Naive thymus-derived CD8-positive, alpha-beta T cell (primary cell): ENCODE measurements around the gene ZNF705A. TPM values are rescaled to one million over a fixed set of nuclear protein-coding genes. Genes with fewer than 3 reads are reported as not detected.
"Not testable (repeated sequence)": the region's sequence is repeated elsewhere in the genome, so short reads cannot be mapped to it uniquely, and the experiment has no call there.

Experiments
- ATAC-seq, 2 donors: fragments of 150-1000 bp; cut with Tn5 transposase in 1 of 2; sonication (Bioruptor Pico), chemical (Tn5 transposase) in 1 of 2; 1 replicate in 1 of 2; 2 replicates in 1 of 2; pipeline ENCODE4 v1.10.0; 2021; ENCODE audit warnings: mild to moderate bottlenecking in 2 of 2, moderate library complexity in 2 of 2
- POLR2A ChIA-PET: fragments of 350-600 bp; sonication (Branson Sonifier 250); formaldehyde crosslinking; loops from one replicate; lab custom pipeline; 2021; ENCODE audit warnings: antibody characterized with exemption; lab: Charles Lee
- DNase-seq, 10 donors: peaks; one replicate each; pipeline versions ENCODE4 v3.0.0 to v3.0.0-alpha.2; 2020 to 2022
- H3K27ac Mint-ChIP-seq, 10 donors: one replicate each; pipeline ENCODE4 v1.8.0; 2020 to 2022; ENCODE audit warnings: mild to moderate bottlenecking in 10 of 10, mixed read lengths in 10 of 10, moderate library complexity in 4 of 10, inconsistent platforms in 1 of 10
- H3K27me3 Mint-ChIP-seq, 5 donors: one replicate each; pipeline ENCODE4 v1.8.0; 2021 to 2022; ENCODE audit warnings: mixed read lengths in 5 of 5
- H3K36me3 Mint-ChIP-seq, 3 donors: one replicate each; pipeline ENCODE4 v1.8.0; 2020 to 2022; ENCODE audit warnings: mixed read lengths in 3 of 3, mild to moderate bottlenecking in 2 of 3, inconsistent platforms in 1 of 3
- H3K4me1 Mint-ChIP-seq, 4 donors: one replicate each; pipeline ENCODE4 v1.8.0; 2021 to 2022; ENCODE audit warnings: mixed read lengths in 4 of 4
- H3K4me3 Mint-ChIP-seq, 10 donors: one replicate each; pipeline ENCODE4 v1.8.0; 2020 to 2022; ENCODE audit warnings: mild to moderate bottlenecking in 10 of 10, mixed read lengths in 10 of 10, moderate library complexity in 6 of 10, inconsistent platforms in 1 of 10
- H3K9me3 Mint-ChIP-seq, 9 donors: one replicate each; pipeline ENCODE4 v1.8.0; 2020 to 2022; ENCODE audit warnings: mixed read lengths in 9 of 9, mild to moderate bottlenecking in 3 of 9, inconsistent platforms in 1 of 9, moderate library complexity in 1 of 9
- polyA plus RNA-seq, 3 donors: library from polyadenylated mRNA; unstranded; fragments of 300-500 nt; fragmentation: Illumina TruSeq; gene quantifications; one replicate each; pipeline ENCODE4 v1.2.3, GENCODE V29; 2021
- total RNA-seq, 8 experiments: library from RNA in 2 of 8; stranded (reverse) in 2 of 8; gene quantifications; one replicate each; pipeline ENCODE4 v1.2.3 and lab custom pipeline; 2021 to 2026

The ZNF705A gene
- total RNA-seq (not detected), polyA plus RNA-seq (not detected), total RNA-seq (lab: John Stamatoyannopoulos, UW) (0 to 0.26 (median 0) reads per million in 6 experiments)

DNA sequence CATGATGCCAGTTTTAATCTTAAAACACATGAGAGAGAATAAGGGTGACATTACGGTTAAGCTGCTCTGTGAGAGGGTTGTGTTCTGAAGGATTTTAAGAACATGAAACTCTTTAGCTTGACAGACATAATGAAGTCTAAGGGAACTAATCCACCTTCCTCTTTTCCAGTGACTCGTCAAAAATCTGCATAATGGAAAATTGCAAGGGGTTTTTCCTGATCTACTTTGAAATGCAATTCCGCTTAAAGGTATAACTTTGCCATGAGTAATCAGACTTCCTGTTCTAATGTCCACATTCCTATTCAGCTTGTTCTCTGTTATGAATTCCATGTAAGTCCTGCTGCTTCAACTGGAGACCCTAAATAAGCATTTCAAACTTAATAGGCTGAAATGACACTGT is at the start of gene ZNF705A:
Gene ZNF705A, plus strand, starts transcription at position 171 of the 400 bp plus-strand sequence. CDS start 15,611 bp downstream, outside the sequence.
- Mint-ChIP-seq H3K4me1 (peaks cover 9 to 29% (median 28%) of the 10 kb centered on the region in 4 donors), H3K27me3 (peaks cover 0 to 14% (median 0%) of the 10 kb centered on the region in 5 donors), H3K36me3 (no peaks in the 10 kb centered on the region), H3K4me3 (no peak within 1 kb of the TSS), H3K9me3 (no peaks in the 10 kb centered on the region), H3K27ac (no peak within 1 kb of the TSS)
- DNase-seq (no peak), ATAC-seq (no peak)
- POLR2A ChIA-PET = no interaction called here

DNA sequence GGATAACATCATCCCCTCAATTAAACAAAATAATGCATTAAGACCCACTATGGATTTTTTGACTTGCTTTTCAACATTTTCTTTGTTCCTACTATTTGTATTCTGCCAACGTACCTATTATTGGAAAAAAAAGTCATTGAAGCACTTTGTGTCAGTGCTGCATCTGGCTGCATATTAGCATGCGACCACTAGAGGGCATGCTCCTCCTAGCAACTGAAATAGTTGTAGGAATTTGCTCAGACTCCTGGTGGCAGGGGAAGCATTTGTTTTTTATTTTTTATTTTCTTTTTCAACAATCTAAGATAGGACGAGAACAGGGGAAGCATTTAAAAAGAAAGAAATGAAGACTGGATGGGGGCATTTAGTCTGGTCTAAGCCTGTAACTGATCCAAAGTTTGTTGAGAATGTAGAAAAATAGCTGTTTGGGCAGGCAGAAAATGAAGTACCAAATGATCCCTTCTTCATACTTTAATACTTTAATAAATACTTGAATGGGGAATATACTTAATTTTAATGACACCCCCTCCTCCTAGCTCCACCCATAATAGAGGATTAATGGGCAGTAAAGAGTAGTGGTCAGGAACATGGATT is 47.9 kb upstream of the ZNF705A start:
- peak overlapping the region in 1 of 10 donors; percentile 48 for H3K27ac Mint-ChIP-seq
- peaks cover 4 to 6% (median 5%) of the 10 kb centered on the region in 4 donors for H3K4me1 Mint-ChIP-seq
- POLR2A ChIA-PET = interaction anchor here (0.5 kb wide), 1 partner anchor 1420 kb away, joined by 4 read pairs; no protein-coding TSS in a partner anchor
- DNase-seq (peak; percentile 51 to 88 (median 76)), ATAC-seq (peak; percentile 80 to 91)
- peaks cover 0 to 2% (median 0%) of the 10 kb centered on the region in 9 donors for H3K9me3 Mint-ChIP-seq
- H3K27me3 Mint-ChIP-seq = no peaks in the 10 kb centered on the region
- peak overlapping the region in 1 of 10 donors; percentile 18 for H3K4me3 Mint-ChIP-seq
- peaks cover 5 to 30% (median 30%) of the 10 kb centered on the region in 3 donors for H3K36me3 Mint-ChIP-seq

DNA sequence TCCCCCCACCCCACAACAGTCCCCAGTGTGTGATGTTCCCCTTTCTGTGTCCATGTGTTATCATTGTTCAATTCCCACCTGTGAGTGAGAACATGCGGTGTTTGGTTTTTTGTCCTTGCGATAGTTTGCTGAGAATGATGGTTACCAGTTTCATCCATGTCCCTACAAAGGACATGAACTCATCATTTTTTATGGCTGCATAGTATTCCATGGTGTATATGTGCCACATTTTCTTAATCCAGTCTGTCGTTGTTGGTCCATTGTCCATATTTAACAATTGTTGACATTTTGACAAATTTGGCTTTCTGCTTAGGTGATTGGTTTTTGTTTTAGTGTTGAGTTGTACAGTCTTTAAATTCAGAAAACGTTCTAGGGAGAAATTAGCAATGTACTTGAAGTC is 43.7 kb upstream of the ZNF705A start:
- H3K27me3 Mint-ChIP-seq, ATAC-seq, DNase-seq, H3K27ac Mint-ChIP-seq, H3K4me1 Mint-ChIP-seq, POLR2A ChIA-PET, H3K9me3 Mint-ChIP-seq, H3K4me3 Mint-ChIP-seq: not testable (repeated sequence)
- H3K36me3 Mint-ChIP-seq = peaks cover 0 to 29% (median 17%) of the 10 kb centered on the region in 3 donors

DNA sequence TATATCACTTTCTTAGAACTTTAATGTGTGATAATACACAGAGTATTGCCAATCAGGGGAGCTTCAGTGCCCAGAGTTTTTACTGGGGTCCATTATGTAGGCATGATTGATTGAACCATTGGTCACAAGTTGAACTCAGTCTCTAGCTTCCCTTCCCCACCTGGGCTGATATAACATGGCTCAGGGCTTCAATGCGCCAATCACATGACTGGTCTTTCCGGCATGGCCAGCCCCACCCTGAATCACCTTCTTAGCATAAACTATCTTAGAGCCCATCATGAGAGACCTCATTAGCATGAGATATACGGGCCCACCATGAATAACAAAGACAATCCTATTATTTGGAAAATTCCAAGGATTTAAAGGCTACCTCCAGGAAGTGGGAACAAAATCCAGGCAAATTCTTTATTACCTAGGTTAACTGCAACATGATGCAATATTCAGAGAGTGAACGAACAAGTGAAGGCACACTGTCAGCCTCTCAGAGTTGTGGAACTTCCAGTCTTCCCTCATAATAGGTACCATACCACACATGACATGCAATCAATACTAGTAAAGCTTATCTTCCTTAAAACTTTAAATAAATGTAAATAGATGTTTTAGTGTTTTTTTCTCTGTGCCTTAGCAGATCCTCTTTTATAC is 36.6 kb upstream of the ZNF705A start:
- POLR2A ChIA-PET = no interaction called here
- Mint-ChIP-seq H3K9me3 (no peaks in the 10 kb centered on the region), H3K36me3 (peaks cover 0 to 40% (median 8%) of the 10 kb centered on the region in 3 donors), H3K4me1 (peaks cover 0 to 17% (median 8%) of the 10 kb centered on the region in 4 donors), H3K4me3 (no peak overlapping the region), H3K27me3 (no peaks in the 10 kb centered on the region), H3K27ac (no peak overlapping the region)
- ATAC-seq (no peak), DNase-seq (no peak)

DNA sequence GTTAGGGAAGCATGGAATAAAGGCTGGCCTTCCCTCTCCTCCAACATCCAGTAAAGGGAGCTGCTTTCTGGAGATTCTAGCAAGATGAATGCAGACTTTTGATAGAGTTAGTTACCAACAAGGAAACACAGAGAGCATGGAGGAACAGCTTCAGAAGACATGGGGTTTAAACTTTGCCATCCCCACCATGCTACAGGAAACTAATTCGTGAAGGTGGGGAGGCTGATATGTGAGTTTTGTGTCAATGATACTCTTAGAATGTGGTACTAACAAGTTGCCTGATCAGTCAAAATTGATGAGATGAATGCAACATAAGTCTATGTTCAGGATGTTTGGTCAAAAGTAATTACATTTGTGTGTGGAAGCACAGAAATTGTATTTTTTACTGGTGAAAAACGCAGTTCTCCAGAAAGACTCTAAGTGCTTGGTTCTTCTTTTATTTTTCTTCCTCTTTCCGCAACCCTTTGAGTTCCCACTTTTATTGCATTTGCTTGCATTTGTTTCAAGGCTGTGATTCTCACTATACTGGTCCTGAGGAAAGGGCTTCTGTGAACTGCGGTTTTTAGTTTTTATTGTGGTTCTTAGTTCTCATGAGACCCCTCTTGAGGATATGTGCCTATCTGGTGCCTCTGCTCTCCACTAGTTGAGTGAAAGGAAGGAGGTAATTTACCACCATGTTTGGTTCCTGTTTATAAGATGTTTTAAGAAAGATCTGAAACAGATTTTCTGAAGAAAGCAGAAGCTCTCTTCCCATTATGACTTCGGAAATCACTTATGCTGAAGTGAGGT is 33.5 kb upstream of the ZNF705A start, which contains the start of gene CLEC4A:
Gene CLEC4A, plus strand, starts transcription at position 494 of the 789 bp plus-strand sequence. Its CDS starts 262 bp downstream, at position 756.
- H3K4me1 Mint-ChIP-seq = peaks cover 15 to 38% (median 22%) of the 10 kb centered on the region in 4 donors
- H3K27ac Mint-ChIP-seq = peak within 1 kb of the TSS in 6 of 10 donors; percentile 14 to 71 (median 42)
- no peaks in the 10 kb centered on the region for H3K9me3 Mint-ChIP-seq
- POLR2A ChIA-PET = no interaction called here
- peaks cover 3 to 36% (median 5%) of the 10 kb centered on the region in 3 donors for H3K36me3 Mint-ChIP-seq
- H3K27me3 Mint-ChIP-seq = no peaks in the 10 kb centered on the region
- ATAC-seq (no peak), DNase-seq (no peak)
- H3K4me3 Mint-ChIP-seq = peak within 1 kb of the TSS in 2 of 10 donors; percentile 4 to 78

DNA sequence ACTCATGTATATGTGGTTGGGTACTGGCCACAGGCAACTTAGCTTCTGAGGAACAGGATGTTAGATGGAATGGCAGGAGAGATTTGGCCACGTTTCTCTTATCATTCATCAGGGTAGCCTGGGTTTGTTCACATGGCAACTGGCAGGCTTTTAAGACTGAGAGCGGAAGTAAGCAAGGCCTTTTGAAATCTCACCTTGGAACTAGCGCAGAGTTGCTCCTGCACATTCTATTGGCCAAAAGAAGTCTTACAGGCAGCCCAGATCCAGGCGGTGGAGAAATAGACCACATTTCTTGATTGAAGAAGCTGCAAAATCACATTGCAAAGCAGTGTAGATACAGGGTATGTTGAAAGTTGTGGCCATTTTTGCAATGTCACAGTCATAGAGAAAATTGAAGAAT is 29.7 kb upstream of the ZNF705A start:
- no peaks in the 10 kb centered on the region for H3K9me3 Mint-ChIP-seq
- peak overlapping the region in 5 of 10 donors; percentile 1 to 54 (median 11) for H3K4me3 Mint-ChIP-seq
- H3K27ac Mint-ChIP-seq = peak overlapping the region in 8 of 10 donors; percentile 3 to 89 (median 47)
- DNase-seq (peak in 5 of 10 donors; percentile 26 to 64 (median 47)), ATAC-seq (peak; percentile 87 to 97)
- POLR2A ChIA-PET = no interaction called here
- H3K4me1 Mint-ChIP-seq = peaks cover 8 to 37% (median 22%) of the 10 kb centered on the region in 4 donors
- H3K27me3 Mint-ChIP-seq = no peaks in the 10 kb centered on the region
- H3K36me3 Mint-ChIP-seq = peaks cover 3 to 46% (median 5%) of the 10 kb centered on the region in 3 donors

DNA sequence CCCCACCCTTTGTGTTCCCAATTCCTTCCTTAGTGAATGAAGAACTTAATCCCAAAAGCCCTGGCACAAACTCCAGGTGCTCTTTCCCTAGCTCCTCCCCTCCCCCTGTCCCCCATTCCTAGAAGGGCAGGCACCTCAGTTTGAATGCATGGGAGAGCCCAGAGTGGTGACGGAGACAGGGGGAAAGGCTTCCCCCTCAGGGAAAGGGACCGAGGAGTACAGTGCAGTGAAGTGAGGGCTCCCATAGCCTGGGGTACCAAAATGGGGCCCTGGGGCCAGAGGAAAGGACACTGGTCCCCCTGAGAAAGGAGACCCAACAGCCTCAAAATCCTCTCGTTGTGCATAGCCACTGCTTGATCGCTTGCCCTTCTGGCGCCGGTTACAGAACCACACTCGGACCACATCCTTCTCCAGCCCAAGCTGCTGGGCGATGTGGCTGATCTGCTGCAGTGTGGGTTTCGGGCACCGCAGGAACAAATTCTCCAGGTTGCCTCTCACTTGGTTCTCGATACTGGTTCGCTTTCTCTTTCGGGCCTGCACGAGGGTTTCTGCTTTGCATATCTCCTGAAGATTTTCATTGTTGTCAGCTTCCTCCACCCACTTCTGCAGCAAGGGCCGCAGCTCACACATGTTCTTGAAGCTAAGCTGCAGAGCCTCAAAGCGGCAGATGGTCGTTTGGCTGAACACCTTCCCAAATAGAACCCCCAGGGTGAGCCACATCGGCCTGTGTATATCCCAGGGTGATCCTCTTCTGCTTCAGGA is 23.0 kb upstream of the ZNF705A start:
- H3K4me1 Mint-ChIP-seq, POLR2A ChIA-PET, H3K27me3 Mint-ChIP-seq, DNase-seq, ATAC-seq, H3K9me3 Mint-ChIP-seq, H3K4me3 Mint-ChIP-seq: not testable (repeated sequence)
- H3K27ac Mint-ChIP-seq = peak overlapping the region in 1 of 10 donors; percentile 3
- peaks cover 7 to 54% (median 21%) of the 10 kb centered on the region in 3 donors for H3K36me3 Mint-ChIP-seq

DNA sequence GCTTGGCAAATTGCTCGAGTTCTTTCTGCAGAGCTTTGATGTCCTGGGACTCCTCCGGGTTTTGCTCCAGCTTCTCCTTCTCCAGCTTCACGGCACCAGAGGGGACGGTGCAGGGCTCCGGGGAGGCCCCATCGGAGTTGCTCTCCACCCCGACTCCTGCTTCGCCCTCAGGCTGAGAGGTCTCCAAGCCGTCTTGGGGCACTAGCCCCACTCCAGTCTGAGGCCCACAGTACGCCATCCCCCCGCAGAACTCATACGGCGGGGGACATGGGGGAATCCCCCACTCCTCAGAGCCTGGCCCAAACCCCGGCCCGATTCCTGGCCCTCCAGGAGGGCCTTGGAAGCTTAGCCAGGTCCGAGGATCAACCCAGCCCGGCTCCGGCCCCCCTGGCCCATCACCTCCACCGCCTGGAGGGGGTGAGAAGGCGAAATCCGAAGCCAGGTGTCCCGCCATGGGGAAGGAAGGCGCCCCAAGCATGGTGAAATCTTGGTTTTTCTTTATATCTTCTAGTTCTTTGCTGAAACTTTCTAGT is 22.4 kb upstream of the ZNF705A start:
- H3K27ac Mint-ChIP-seq, POLR2A ChIA-PET, H3K27me3 Mint-ChIP-seq: not testable (repeated sequence)

DNA sequence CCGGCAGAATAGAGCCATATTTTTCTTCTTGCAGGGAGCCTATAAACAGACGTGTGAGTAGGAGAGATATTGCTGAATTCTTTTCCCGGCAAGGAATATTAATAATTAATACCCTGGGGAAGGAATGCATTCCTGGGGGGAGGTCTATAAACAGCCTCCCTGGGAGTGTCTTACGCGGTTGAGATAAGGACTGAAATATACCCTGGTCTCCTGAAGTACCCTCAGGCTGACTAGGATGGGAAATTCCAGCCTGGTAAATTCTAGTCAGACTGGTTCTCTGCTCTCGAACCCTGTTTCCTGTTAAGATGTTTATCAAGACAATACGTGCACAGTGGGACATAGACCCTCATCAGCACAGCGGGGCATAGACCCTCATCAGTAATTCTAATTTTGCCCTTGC is 15.2 kb upstream of the ZNF705A start:
- H3K4me1 Mint-ChIP-seq, DNase-seq, H3K4me3 Mint-ChIP-seq, POLR2A ChIA-PET, ATAC-seq, H3K27ac Mint-ChIP-seq: not testable (repeated sequence)
- H3K36me3 Mint-ChIP-seq = peaks cover 13 to 43% (median 39%) of the 10 kb centered on the region in 3 donors
- H3K27me3 Mint-ChIP-seq = peaks cover 3 to 15% (median 7%) of the 10 kb centered on the region in 5 donors
- H3K9me3 Mint-ChIP-seq = peaks cover 0 to 13% (median 9%) of the 10 kb centered on the region in 9 donors

More for the DNA sequence above, 22.4 kb upstream of the ZNF705A start:
- not testable (repeated sequence) for DNase-seq, H3K4me3 Mint-ChIP-seq, H3K4me1 Mint-ChIP-seq, ATAC-seq, H3K9me3 Mint-ChIP-seq
- peaks cover 7 to 53% (median 21%) of the 10 kb centered on the region in 3 donors for H3K36me3 Mint-ChIP-seq

DNA sequence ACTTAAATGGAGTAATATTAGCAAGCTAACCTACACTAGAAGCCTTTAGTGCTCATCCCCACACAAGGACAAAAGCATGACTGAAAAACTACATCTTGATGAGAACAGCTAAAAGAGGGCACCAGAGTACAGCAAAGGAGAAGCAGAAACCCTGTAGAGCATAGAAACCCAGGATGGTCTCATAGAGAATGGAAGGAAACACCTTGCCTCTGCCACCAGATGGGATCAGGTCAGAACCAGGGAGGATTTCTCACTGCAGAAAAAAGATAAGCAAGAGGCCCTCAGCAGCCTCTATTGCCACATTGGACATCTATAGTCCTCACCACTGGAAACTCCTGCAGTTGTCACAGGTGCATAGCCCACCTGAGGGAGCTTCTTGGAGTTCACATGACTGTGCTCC is 13.6 kb upstream of the ZNF705A start:
- Mint-ChIP-seq H3K4me1 (no peaks in the 10 kb centered on the region), H3K36me3 (peaks cover 13 to 29% (median 29%) of the 10 kb centered on the region in 3 donors), H3K4me3 (no peak overlapping the region), H3K9me3 (peaks cover 0 to 13% (median 9%) of the 10 kb centered on the region in 9 donors), H3K27ac (no peak overlapping the region), H3K27me3 (peaks cover 3 to 15% (median 7%) of the 10 kb centered on the region in 5 donors)
- no peak for ATAC-seq
- POLR2A ChIA-PET = no interaction called here
- DNase-seq = no peak

DNA sequence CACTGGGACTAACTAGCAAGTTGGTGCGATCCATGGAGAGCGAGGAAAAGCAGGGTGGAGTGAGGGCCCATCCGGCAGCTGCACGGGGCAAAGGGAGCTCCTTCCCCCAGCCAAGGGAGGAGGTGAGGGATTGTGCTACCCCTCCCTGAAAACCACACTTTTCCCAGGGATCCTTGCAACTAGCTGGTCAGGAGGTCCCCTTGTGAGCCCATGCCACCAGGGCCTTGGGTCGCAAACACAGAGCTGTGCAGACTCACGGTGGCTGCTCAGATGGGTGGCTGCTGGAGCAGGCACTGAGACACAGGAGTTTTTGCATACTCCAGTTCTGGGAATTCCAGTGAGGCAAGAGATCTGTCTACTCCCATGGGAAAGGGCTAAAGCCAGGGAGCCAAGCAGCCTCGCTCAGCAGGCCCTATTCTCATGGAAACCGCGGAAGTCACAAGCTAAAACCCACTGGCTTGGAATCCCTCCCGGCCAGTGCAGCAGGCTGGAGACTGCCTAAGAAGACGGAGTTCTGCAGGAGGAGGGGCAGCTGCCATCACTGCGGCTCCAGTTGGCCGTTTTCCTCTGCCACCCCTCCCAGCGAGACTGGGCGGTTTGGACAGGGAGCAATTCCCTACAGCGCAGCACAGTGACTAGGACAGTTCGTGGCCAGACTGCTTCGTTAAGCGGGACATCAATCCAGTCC is 10.9 kb upstream of the ZNF705A start:
- POLR2A ChIA-PET = interaction anchor here (1.1 kb wide), 1 partner anchor 8 kb away, joined by 3 read pairs; no protein-coding TSS in a partner anchor
- H3K36me3 Mint-ChIP-seq = peaks cover 10 to 17% (median 13%) of the 10 kb centered on the region in 3 donors
- ATAC-seq = no peak

More for the DNA sequence above, 10.9 kb upstream of the ZNF705A start:
- H3K4me3 Mint-ChIP-seq = no peak overlapping the region
- no peak overlapping the region for H3K27ac Mint-ChIP-seq
- peaks cover 3 to 15% (median 7%) of the 10 kb centered on the region in 5 donors for H3K27me3 Mint-ChIP-seq
- H3K9me3 Mint-ChIP-seq = peaks cover 0 to 13% (median 9%) of the 10 kb centered on the region in 9 donors
- no peak for DNase-seq
- no peaks in the 10 kb centered on the region for H3K4me1 Mint-ChIP-seq
